ENCODE results near the gene DIAPH3.

- no peak for TF ChIP-seq CTCF (conservative IDR thresholded peaks at IDR 0.05; ENCODE audit: low read depth, low read length)
- TF ChIP-seq EZH2 (IDR thresholded peaks at IDR 0.05; ENCODE audit: borderline replicate concordance, low read depth, low read length, poor library complexity, severe bottlenecking), result no peak
Measured at GRCh38 chr13:59885076-59885475, 278.7 kb downstream of the DIAPH3 start.

All from A673 (cell line).